ENCODE measurements around the gene ATG12.

DNA sequence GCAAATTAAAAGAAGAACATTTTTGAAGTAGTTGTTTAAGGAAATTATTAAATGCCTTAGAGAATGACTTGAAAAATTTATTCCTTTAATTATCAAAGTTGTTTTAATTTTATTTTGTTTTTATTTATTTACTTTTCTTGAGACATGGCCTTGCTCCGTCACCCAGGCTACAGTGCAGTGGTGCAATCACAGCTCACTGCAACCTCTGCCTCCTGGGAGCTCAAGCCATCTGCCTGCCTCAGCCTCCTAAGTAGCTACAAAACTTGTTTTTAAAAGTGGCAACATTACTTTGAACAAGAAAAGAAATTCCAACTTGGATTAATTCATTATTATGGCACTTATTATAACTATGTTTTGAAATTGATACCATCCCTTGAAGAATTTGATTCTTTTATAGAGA lies 53.9 kb downstream of the ATG12 start:
- TF ChIP-seq CTCF (optimal IDR thresholded peaks at IDR 0.05 in 1 of 3, IDR thresholded peaks at IDR 0.05 in 1 of 3, conservative IDR thresholded peaks at IDR 0.05 in 1 of 3; ENCODE audit: extremely low read depth in 1 of 3, insufficient read depth in 2 of 3, low read length in 3 of 3) (no peak), EZH2 (IDR thresholded peaks at IDR 0.05; ENCODE audit: low read length) (no peak)

Measured in keratinocyte (primary cell).